ENCODE measurements around the gene POU2AF1.

DNA sequence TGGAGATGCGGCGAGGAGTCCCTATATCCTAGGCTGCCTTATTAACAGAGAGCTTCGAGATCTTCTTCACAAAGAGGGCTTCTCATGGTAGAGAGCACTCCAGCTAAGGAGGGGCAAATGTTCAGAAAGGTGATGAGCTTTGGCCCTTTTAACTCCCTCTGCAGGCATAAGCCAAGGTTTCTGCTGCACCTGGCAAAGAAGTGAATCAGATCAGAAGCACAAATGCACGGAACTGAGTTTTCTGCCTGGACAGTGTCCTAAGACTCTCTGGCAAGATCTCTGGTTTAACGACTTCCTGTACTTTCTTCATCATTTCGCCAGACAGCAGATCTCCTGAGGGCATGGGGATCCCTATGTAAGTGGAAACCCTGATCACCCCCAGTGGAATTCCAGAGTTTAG, 43.5 kb downstream of the POU2AF1 start:
- TF ChIP-seq POLR2A (IDR thresholded peaks at IDR 0.05; ENCODE audit: low read length) (no peak), CBX2 (IDR thresholded peaks at IDR 0.05; ENCODE audit: borderline replicate concordance, low read depth) (no peak), RAD21 (conservative IDR thresholded peaks at IDR 0.05 in 1 of 2, IDR thresholded peaks at IDR 0.05 in 1 of 2) (no peak), TP53 (CRISPR knock-in tag; IDR thresholded peaks at IDR 0.05) (no peak), RFX5 (IDR thresholded peaks at IDR 0.05) (no peak), CEBPB (IDR thresholded peaks at IDR 0.05) (no peak)
- TF ChIP-seq, protein P1, sequence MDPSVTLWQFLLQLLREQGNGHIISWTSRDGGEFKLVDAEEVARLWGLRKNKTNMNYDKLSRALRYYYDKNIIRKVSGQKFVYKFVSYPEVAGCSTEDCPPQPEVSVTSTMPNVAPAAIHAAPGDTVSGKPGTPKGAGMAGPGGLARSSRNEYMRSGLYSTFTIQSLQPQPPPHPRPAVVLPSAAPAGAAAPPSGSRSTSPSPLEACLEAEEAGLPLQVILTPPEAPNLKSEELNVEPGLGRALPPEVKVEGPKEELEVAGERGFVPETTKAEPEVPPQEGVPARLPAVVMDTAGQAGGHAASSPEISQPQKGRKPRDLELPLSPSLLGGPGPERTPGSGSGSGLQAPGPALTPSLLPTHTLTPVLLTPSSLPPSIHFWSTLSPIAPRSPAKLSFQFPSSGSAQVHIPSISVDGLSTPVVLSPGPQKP (IDR thresholded peaks at IDR 0.05; ENCODE audit: low read depth, low read length) = no peak
- TF ChIP-seq, protein P2, sequence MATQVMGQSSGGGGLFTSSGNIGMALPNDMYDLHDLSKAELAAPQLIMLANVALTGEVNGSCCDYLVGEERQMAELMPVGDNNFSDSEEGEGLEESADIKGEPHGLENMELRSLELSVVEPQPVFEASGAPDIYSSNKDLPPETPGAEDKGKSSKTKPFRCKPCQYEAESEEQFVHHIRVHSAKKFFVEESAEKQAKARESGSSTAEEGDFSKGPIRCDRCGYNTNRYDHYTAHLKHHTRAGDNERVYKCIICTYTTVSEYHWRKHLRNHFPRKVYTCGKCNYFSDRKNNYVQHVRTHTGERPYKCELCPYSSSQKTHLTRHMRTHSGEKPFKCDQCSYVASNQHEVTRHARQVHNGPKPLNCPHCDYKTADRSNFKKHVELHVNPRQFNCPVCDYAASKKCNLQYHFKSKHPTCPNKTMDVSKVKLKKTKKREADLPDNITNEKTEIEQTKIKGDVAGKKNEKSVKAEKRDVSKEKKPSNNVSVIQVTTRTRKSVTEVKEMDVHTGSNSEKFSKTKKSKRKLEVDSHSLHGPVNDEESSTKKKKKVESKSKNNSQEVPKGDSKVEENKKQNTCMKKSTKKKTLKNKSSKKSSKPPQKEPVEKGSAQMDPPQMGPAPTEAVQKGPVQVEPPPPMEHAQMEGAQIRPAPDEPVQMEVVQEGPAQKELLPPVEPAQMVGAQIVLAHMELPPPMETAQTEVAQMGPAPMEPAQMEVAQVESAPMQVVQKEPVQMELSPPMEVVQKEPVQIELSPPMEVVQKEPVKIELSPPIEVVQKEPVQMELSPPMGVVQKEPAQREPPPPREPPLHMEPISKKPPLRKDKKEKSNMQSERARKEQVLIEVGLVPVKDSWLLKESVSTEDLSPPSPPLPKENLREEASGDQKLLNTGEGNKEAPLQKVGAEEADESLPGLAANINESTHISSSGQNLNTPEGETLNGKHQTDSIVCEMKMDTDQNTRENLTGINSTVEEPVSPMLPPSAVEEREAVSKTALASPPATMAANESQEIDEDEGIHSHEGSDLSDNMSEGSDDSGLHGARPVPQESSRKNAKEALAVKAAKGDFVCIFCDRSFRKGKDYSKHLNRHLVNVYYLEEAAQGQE (IDR thresholded peaks at IDR 0.05) = no peak
- TF ChIP-seq, protein P3, sequence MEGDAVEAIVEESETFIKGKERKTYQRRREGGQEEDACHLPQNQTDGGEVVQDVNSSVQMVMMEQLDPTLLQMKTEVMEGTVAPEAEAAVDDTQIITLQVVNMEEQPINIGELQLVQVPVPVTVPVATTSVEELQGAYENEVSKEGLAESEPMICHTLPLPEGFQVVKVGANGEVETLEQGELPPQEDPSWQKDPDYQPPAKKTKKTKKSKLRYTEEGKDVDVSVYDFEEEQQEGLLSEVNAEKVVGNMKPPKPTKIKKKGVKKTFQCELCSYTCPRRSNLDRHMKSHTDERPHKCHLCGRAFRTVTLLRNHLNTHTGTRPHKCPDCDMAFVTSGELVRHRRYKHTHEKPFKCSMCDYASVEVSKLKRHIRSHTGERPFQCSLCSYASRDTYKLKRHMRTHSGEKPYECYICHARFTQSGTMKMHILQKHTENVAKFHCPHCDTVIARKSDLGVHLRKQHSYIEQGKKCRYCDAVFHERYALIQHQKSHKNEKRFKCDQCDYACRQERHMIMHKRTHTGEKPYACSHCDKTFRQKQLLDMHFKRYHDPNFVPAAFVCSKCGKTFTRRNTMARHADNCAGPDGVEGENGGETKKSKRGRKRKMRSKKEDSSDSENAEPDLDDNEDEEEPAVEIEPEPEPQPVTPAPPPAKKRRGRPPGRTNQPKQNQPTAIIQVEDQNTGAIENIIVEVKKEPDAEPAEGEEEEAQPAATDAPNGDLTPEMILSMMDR (IDR thresholded peaks at IDR 0.05) = no peak
- TF ChIP-seq, protein P4, sequence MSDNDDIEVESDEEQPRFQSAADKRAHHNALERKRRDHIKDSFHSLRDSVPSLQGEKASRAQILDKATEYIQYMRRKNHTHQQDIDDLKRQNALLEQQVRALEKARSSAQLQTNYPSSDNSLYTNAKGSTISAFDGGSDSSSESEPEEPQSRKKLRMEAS (IDR thresholded peaks at IDR 0.05) = no peak
